ENCODE measurements around the gene AKAP13.
A peak's percentile ranks its signal among the peaks of the same experiment; 100 is the strongest.

AKAP13 gene

DNA sequence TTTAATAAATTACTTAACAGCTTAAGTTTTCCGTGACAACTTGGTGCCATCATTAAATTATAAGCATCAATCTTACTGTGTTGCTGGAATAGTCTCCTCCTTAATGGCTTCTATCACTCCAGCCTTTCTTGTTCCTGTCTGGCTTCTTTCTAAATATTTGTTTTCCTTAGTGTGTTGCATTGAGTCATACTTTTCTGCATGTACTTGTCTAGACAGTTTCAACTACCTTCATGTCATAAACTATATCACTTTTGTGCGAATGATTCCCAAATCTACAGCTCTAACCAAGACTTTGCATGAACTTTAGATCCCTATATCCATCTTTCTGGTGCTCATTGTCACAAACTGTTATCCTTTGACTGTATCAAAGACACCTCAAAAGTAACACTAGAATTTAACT is 78.4 kb downstream of the AKAP13 start:
- Mint-ChIP-seq H3K4me3 (no peak overlapping the region), H3K36me3 (ENCODE audit: low read depth) (peaks cover 11% of the 10 kb centered on the region), H3K4me1 (peaks cover 61% of the 10 kb centered on the region), H3K27ac (no peak overlapping the region), H3K9me3 (no peaks in the 10 kb centered on the region), H3K27me3 (ENCODE audit: low read depth) (no peaks in the 10 kb centered on the region)
- no peak for TF ChIP-seq CTCF (IDR thresholded peaks at IDR 0.05; ENCODE audit: unreplicated experiment in 3 of 3)

DNA sequence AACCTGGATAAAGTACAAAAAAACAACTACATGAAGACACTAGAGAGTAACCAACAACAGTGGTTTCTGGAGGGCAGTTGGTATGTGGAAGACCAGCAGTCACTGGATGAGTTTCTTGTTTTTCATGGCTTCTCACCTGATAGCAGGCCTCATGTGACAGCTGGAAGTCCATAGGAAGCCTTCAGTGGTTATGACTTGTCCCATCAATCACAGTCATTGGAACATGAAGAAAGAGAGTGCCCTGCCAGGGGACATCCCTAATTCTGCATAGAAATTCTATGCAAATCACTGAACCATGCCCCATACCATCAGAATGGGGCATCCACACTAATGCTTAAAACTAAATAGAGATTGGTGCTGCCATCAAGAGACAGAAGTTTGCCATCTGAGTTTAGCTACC is 81.6 kb downstream of the AKAP13 start:
- no peaks in the 10 kb centered on the region for H3K27me3 Mint-ChIP-seq (ENCODE audit: low read depth)
- H3K27ac Mint-ChIP-seq: peak overlapping the region in 1 of 3 experiments; percentile 44
- TF ChIP-seq CTCF (IDR thresholded peaks at IDR 0.05; ENCODE audit: unreplicated experiment in 3 of 3): no peak
- peaks cover 48% of the 10 kb centered on the region for H3K4me1 Mint-ChIP-seq
- peaks cover 14% of the 10 kb centered on the region for H3K36me3 Mint-ChIP-seq (ENCODE audit: low read depth)
- no peaks in the 10 kb centered on the region for H3K9me3 Mint-ChIP-seq
- no peak overlapping the region for H3K4me3 Mint-ChIP-seq

DNA sequence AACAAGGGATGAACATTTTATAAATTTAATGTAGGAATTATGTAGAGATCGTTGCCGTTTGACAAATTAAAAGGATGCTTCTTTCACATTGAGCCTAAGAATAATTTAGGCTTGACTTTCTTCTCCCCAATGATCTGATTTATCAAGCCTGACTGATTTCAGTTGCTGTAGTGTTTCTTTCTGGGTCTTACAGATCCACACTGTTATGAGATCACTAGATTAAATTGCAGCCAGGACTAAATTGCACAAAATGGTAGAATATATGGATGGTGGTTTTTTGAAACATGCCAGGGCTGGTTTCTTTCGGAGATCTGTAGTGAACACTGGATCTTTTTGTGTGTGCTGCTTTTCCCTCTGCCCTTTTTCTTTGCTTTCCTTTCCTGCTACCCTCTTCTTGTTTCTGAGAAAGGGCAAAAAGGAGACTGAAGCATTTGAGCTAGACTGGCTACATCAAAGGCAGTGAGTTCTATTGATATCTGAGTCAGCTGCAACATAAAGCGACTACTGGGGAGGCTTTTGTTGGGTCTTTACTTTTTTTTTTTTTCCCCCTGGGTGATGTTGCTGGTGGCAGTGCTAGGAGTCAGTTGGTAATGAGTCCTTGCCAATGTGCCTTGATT is 83.0 kb downstream of the AKAP13 start:
- Mint-ChIP-seq H3K36me3 (ENCODE audit: low read depth) (peaks cover 13% of the 10 kb centered on the region), H3K27me3 (ENCODE audit: low read depth) (no peaks in the 10 kb centered on the region), H3K4me3 (no peak overlapping the region), H3K27ac (peak overlapping the region; percentile 14 to 35 (median 28)), H3K4me1 (peaks cover 45% of the 10 kb centered on the region), H3K9me3 (peaks cover 3% of the 10 kb centered on the region)
- no peak for TF ChIP-seq CTCF (IDR thresholded peaks at IDR 0.05; ENCODE audit: unreplicated experiment in 3 of 3)

DNA sequence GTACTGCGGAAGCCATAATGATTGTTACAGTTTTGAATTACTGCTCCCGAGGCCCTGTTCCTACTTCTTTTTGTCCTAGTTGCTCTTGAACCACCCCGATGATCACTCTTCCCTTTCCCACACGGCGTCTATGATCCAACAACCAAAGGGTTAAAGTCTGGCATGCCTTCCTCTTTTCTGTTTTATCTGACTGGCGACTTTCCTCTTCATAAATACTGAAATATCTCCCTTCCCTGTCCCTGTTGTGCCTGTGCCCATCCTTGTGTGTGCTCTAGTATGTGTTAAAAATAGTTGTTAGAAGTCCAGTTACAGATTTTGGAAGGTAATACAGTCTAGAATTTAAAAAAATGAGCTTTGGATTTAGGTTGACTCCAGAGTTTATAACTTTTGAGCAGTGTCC is 83.6 kb downstream of the AKAP13 start:
- H3K9me3 Mint-ChIP-seq: peaks cover 3% of the 10 kb centered on the region
- no peaks in the 10 kb centered on the region for H3K27me3 Mint-ChIP-seq (ENCODE audit: low read depth)

DNA sequence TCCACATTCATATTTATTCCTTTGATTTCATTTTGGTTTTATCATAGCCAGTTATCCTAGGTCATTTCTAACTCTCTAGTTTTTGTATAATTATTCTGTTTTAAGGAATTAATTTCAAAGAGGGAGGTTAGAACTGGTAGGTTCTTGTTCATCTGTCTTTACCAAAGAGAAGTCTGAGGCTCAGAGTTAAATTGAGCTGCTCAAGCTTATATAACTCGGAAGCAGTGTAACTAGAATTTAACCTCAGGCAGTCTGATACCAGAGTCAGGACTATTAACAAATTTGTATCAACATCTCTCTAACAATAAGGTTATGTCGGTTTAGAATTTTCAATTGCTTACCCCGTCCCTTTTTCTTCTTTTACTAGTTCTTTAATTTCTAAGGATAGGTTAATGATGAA is 84.1 kb downstream of the AKAP13 start:
- H3K9me3 Mint-ChIP-seq: peaks cover 3% of the 10 kb centered on the region
- no peak for TF ChIP-seq CTCF (IDR thresholded peaks at IDR 0.05; ENCODE audit: unreplicated experiment in 3 of 3)
- H3K27me3 Mint-ChIP-seq (ENCODE audit: low read depth): no peaks in the 10 kb centered on the region
- H3K4me1 Mint-ChIP-seq: peaks cover 41% of the 10 kb centered on the region
- peak overlapping the region in 1 of 3 experiments; percentile 14 for H3K27ac Mint-ChIP-seq
- no peak overlapping the region for H3K4me3 Mint-ChIP-seq
- peaks cover 13% of the 10 kb centered on the region for H3K36me3 Mint-ChIP-seq (ENCODE audit: low read depth)

More for the DNA sequence above, 83.6 kb downstream of the AKAP13 start:
- TF ChIP-seq CTCF (IDR thresholded peaks at IDR 0.05; ENCODE audit: unreplicated experiment in 3 of 3): no peak
- Mint-ChIP-seq H3K36me3 (ENCODE audit: low read depth) (peaks cover 13% of the 10 kb centered on the region), H3K4me1 (peaks cover 41% of the 10 kb centered on the region), H3K4me3 (no peak overlapping the region), H3K27ac (peak overlapping the region; percentile 14 to 35 (median 28))
